Skeletal muscle satellite cell (primary cell): ENCODE measurements around the gene ZNF263. TPM values are rescaled to one million over a fixed set of nuclear protein-coding genes. Genes with fewer than 3 reads are reported as not detected.

Source experiments
- H3K27me3 ChIP-seq: 2 replicates; pipeline ENCODE4 v1.7.0; 2013; ENCODE audit warnings: low read length; ENCODE audit not compliant: control insufficient read depth, insufficient read depth
- H3K36me3 ChIP-seq: 2 replicates; pipeline ENCODE4 v1.7.0; 2013; ENCODE audit warnings: mild to moderate bottlenecking, control low read depth, low read length; ENCODE audit not compliant: insufficient read depth
- H3K4me1 ChIP-seq: 2 replicates; pipeline ENCODE4 v1.7.0; 2013; ENCODE audit warnings: low read length; ENCODE audit not compliant: control insufficient read depth, insufficient read depth
- H3K4me2 ChIP-seq: 2 replicates; pipeline ENCODE4 v1.7.0; 2013; ENCODE audit warnings: mild to moderate bottlenecking, low read length
- H3K4me3 ChIP-seq: 2 replicates; pipeline ENCODE4 v1.7.0; 2013; ENCODE audit warnings: low read length
- H3K9ac ChIP-seq: 2 replicates; pipeline ENCODE4 v1.7.0; 2013; ENCODE audit warnings: mild to moderate bottlenecking, low read depth, low read length, moderate library complexity
- H3K9me3 ChIP-seq: replicated peaks from 2 replicates; pipeline ENCODE4 v1.7.0; 2013; ENCODE audit warnings: mild to moderate bottlenecking, control low read depth, low read length
- total RNA-seq: library from RNA; depleted of rRNA; stranded (reverse); fragments of >200 nt; gene quantifications from 2 replicates; pipeline ENCODE4 v1.2.3, GENCODE V29; 2012; rRNA removed

The ZNF263 gene
- total RNA-seq: 28.2 and 37.8 TPM in 2 replicates

DNA sequence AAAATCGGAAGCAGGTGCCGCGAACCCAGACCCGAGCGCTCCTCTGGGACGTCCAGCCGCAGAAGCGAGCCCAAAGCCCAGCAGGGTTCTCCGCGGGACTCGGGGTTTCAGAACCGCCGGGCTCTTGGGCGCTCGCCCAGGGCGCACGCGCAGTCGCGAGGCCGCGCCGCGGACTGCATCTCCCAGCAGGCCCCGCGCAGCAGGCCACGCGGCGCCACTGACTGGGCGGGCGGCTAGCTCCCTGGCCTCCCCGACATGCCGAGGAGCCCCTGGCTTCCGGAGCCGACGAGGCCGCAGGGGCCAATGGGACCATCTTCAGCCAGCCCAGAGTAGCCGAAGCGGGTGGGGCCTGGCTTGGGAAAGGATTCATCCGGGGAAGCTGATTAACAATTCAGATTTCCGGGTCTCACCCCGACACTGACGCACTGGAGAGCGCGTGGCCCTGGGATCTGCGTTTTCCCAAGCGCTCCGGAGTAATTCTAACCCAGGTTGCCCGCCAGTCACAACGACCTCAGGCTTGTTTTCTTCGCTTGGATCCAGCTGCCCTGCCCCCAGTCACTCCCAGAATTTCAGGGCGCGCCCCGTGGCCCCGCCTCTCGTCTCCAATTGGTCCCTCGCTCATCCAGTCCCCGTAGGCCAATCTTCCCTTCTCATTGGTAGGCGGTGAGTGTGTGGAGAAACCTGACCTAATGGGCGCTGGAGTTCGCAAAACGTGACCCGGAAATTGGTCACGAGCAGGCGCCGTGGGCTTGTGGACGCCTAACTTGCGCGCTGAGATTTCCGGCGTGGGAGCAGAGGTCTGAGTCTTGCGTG lies at the start of gene ZNF263:
TSS of gene ZNF263 (plus strand) at position 762 of the 813 bp plus-strand sequence. CDS start 328 bp downstream, outside the sequence.
- Histone ChIP-seq H3K9ac (peak within 1 kb of the TSS; percentile 98), H3K27me3 (no peaks in the 10 kb centered on the region), H3K36me3 (peaks cover 24% of the 10 kb centered on the region), H3K4me2 (peak within 1 kb of the TSS; percentile 95), H3K4me3 (peak within 1 kb of the TSS; percentile 92), H3K4me1 (peaks cover 11% of the 10 kb centered on the region), H3K9me3 (no peaks in the 10 kb centered on the region)

DNA sequence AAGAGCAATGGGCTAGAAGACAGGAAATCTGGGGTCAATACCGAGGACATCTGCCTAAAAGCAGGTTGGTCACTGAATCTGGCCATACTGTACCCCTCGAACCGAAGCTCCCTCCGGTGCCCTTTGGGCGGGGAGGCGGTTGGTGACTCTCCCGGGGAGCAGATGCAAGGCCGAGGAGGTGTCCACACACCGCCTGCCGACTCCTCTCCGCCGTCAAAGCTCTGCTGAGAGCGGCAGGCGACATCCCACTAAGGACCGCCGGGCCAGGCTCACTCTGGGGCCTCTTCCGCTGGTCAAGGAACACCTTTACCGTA lies 48.8 kb upstream of the ZNF263 start:
- Histone ChIP-seq H3K4me1 (peaks cover 12% of the 10 kb centered on the region), H3K4me2 (peak overlapping the region; percentile 87), H3K27me3 (no peaks in the 10 kb centered on the region), H3K9ac (peak overlapping the region; percentile 90), H3K36me3 (peaks cover 29% of the 10 kb centered on the region), H3K9me3 (no peaks in the 10 kb centered on the region), H3K4me3 (peak overlapping the region; percentile 84)

DNA sequence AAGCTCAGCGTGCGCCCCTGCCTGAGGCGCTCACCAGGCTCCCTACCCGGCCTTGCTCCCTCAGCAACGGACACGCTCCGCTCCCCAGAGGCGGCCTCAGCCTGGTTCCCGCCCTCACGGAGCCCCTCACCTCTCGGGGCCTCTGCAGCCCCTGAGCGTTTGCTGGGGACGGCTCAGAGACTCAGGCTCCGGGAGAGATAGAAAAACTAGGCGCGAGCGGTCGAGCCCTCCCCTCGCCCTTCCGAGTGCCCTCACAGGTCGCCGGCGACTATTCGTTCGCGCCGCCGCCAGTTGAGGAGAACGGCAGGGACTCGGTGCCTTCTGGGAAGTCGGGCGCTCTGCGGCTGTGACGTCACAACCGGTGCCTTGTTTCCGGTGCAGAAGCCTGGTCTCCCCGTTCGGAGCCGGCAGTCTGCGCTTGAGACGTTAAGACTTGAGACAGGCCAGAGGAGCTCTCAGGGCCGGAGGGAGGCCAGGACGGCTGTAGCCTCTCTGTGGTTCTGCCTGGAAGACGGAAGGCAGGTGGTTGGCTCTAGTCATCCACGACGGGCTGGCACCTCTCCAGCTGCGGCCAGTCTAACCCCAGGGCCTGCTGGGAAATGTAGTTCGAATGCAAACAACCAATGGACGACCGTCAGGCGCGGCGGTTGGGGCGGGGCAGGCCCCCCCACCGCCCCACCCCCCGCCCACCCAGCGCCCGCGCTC lies 48.3 kb upstream of the ZNF263 start, which contains the start of gene ZNF200:
TSS of gene ZNF200 (minus strand) at position 302 of the 705 bp plus-strand sequence. CDS start 1,403 bp downstream, outside the sequence.
- H3K9ac ChIP-seq: peak within 1 kb of the TSS; percentile 90
- H3K27me3 ChIP-seq: peaks cover under 1% of the 10 kb centered on the region
- H3K9me3 ChIP-seq: no peaks in the 10 kb centered on the region
- H3K4me3 ChIP-seq: peak within 1 kb of the TSS; percentile 84
- peaks cover 29% of the 10 kb centered on the region for H3K36me3 ChIP-seq
- peaks cover 12% of the 10 kb centered on the region for H3K4me1 ChIP-seq
- H3K4me2 ChIP-seq: peak within 1 kb of the TSS; percentile 87

DNA sequence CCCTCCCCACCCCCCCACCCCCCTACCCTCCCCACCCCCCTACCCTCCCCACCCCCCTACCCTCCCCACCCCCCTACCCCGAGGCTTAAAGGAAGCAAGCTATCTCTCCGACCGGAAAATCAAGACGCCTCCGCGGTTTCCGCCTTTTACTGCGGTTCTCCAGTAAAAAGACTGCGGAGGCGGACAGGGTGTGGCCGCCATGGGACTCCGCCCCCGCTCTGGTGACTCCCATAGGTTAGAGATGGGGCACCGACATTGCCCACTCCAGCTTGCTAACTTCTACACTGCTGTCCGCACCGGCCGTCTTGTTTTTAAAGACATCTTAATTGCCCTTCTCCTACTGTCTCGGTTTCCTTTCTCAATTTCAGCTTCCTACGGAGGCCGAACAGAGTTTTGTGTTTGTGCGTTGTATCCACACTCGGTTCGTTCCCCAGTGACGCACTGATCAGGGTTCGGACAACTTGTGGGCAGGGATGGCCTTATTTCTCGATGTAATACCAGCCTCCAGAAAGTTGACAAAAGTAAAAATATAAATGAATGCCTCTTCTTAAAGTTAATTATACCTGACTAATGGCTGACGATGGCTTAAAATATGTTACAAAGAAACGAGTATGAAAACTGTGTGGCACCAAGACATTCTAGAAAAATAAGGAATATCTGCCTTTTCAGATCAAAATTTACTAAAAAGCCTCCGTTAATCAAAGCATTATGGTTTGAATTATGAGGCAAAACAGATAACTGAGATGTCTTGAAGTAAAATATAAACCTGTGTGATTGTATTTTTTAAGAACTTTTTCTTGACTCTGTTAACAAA lies 47.2 kb upstream of the ZNF263 start:
- Histone ChIP-seq H3K9me3 (no peaks in the 10 kb centered on the region), H3K36me3 (peaks cover 21% of the 10 kb centered on the region), H3K9ac (no peak overlapping the region), H3K4me2 (no peak overlapping the region), H3K27me3 (peaks cover 4% of the 10 kb centered on the region), H3K4me3 (no peak overlapping the region), H3K4me1 (peaks cover 12% of the 10 kb centered on the region)

DNA sequence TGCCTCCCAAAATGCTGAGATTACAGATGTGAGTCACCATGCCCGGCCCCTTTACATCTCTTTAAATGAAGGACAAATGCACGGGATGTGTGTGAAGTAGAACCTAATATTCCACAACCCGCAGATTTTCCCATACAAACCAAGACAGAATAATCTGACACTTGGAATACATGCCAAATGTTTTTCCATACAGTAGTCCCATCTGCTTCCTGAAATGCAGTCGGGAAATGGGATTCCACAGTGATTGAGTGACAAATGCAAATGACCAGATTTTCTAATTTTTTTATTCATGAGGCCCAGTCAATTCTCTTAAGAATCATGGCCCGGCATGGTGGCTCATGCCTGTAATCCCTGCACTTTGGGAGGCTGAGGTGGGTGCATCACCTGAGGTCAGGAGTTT lies 41.5 kb upstream of the ZNF263 start:
- Histone ChIP-seq H3K4me3 (no peak overlapping the region), H3K4me1 (no peaks in the 10 kb centered on the region), H3K4me2 (no peak overlapping the region), H3K9me3 (no peaks in the 10 kb centered on the region), H3K9ac (no peak overlapping the region), H3K27me3 (peaks cover 27% of the 10 kb centered on the region), H3K36me3 (no peaks in the 10 kb centered on the region)

DNA sequence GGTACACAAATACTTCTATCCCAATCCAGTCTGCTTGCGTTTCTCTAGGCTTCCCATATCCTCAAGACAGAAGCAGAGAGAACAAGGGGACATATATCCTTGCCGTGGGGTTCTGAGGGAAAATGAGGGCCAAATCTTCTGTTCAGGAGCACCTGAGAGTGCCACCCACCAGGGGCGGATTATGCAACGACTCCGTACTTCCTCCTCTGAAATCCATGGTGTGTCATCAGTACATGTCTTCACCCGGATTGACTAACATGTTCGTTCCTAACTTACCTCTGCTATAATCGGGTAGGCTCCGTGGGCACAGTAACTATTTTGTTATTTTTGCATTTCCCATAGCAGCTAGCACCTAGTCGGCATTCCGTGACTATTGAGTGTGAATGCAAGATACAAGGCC lies 40.6 kb upstream of the ZNF263 start:
- H3K27me3 ChIP-seq: peaks cover 27% of the 10 kb centered on the region
- no peaks in the 10 kb centered on the region for H3K36me3 ChIP-seq
- no peak overlapping the region for H3K4me3 ChIP-seq
- no peak overlapping the region for H3K9ac ChIP-seq
- H3K4me2 ChIP-seq: no peak overlapping the region
- no peaks in the 10 kb centered on the region for H3K9me3 ChIP-seq
- H3K4me1 ChIP-seq: no peaks in the 10 kb centered on the region

DNA sequence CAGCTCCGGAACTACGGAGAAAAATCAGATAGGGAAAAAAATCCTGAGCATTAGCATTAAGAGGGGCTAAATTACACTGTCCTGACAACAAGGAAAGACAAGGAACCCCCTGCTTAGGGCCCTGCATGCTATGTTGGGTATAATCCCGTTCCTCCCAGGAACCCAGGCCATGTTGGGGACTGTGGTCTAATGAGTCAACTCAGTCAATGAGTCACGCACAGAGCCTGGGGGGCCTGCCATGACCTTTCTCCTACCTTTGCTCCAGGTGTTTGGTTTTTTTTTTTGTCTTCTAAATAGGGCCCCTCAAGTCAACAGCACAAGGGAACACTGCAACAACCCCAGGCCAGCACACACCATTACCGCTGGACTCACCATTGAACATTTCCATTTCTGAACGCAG lies 39.4 kb upstream of the ZNF263 start:
- H3K4me2 ChIP-seq: no peak overlapping the region
- no peaks in the 10 kb centered on the region for H3K9me3 ChIP-seq
- no peak overlapping the region for H3K4me3 ChIP-seq
- peaks cover 27% of the 10 kb centered on the region for H3K27me3 ChIP-seq
- no peaks in the 10 kb centered on the region for H3K4me1 ChIP-seq
- H3K36me3 ChIP-seq: no peaks in the 10 kb centered on the region
- H3K9ac ChIP-seq: no peak overlapping the region

DNA sequence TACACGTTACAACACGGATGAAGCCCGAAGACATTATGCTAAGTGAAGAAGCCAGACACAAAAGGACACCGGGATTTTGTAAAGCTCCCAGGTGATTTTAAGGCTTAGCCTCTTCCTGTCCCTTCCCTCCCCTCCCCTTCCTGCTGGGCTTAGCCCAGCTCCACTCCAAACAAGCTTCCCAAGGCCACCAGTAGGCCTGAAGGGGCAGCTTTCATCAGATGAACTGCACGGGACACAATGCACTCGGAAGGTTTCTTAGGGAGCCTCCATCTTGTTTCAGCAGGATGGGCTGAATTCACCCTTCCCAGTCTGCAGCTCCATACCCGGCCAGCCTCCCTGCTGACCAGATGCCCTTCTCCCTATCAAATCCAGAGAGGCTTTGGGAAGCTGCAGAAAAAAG lies 37.3 kb upstream of the ZNF263 start:
- Histone ChIP-seq H3K36me3 (no peaks in the 10 kb centered on the region), H3K27me3 (peaks cover 23% of the 10 kb centered on the region), H3K4me3 (no peak overlapping the region), H3K4me1 (no peaks in the 10 kb centered on the region), H3K9ac (no peak overlapping the region), H3K9me3 (no peaks in the 10 kb centered on the region), H3K4me2 (no peak overlapping the region)

DNA sequence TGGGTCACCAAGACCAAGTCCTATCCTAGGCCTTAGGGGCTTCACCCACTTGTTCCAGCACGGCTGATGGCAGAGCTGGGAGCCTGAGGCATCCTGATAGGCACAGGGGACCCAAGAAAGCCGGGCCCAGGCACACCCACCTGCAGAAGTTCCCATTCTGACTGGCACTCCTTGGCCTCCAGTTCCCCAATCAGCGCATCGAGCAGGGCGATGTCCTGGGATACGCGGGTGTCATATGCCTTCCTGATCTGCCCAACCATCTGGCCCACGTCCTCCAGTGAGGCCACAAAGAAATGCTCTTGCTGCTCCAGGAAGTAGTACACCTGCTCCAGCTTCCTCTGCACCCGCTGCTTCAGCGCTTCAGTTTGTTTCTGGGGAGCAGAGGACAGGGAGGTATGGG lies 36.4 kb upstream of the ZNF263 start:
- no peaks in the 10 kb centered on the region for H3K9me3 ChIP-seq
- H3K4me2 ChIP-seq: no peak overlapping the region
- H3K9ac ChIP-seq: no peak overlapping the region
- H3K4me1 ChIP-seq: no peaks in the 10 kb centered on the region
- peaks cover 23% of the 10 kb centered on the region for H3K27me3 ChIP-seq
- no peak overlapping the region for H3K4me3 ChIP-seq
- no peaks in the 10 kb centered on the region for H3K36me3 ChIP-seq

DNA sequence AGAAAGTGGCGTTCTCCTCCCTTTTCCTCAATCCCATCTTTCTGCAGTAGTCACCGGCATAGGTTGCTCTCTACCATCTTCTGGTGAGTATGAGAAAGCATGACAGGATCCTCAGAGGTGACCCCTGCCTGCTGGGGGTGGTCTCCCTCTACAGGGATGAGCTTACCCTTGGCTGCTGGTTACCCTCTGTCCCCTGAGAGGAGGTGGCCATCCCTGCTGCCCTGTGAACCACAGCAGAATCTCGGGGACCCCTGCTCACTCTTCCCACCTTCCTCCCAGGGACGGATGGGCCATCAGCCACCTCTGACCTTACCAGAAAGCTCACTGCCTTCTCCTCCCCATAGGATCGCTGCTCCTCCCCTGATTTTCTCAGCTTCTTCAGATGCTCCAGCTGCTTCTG lies 34.7 kb upstream of the ZNF263 start:
- Histone ChIP-seq H3K4me1 (no peaks in the 10 kb centered on the region), H3K4me3 (no peak overlapping the region), H3K9me3 (no peaks in the 10 kb centered on the region), H3K4me2 (no peak overlapping the region), H3K27me3 (peaks cover 18% of the 10 kb centered on the region), H3K36me3 (no peaks in the 10 kb centered on the region), H3K9ac (no peak overlapping the region)

DNA sequence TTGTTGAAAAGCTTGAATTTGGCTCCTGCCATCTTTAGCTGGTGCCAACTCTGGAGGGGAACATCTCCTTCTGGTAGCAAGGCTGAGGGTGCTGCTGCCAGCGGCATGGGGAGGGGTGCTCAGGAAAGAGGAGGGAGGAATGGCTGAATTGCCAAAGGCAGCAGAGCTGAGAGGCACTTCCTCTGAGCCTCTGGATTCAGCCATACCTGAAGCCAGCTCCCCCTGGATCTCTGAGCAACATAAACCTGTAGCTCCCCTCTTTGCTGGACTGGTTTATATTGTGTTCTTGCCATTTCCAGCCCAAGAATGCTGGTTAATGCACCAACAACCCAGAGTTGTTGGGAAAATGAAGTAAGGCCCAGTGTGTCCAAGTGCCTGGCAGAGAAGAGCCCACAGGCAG lies 34.3 kb upstream of the ZNF263 start:
- Histone ChIP-seq H3K9ac (no peak overlapping the region), H3K4me1 (no peaks in the 10 kb centered on the region), H3K4me3 (no peak overlapping the region), H3K4me2 (no peak overlapping the region), H3K27me3 (peaks cover 14% of the 10 kb centered on the region), H3K36me3 (no peaks in the 10 kb centered on the region), H3K9me3 (no peaks in the 10 kb centered on the region)
